ENCODE data around the gene PLXND1.

Gene PLXND1

DNA sequence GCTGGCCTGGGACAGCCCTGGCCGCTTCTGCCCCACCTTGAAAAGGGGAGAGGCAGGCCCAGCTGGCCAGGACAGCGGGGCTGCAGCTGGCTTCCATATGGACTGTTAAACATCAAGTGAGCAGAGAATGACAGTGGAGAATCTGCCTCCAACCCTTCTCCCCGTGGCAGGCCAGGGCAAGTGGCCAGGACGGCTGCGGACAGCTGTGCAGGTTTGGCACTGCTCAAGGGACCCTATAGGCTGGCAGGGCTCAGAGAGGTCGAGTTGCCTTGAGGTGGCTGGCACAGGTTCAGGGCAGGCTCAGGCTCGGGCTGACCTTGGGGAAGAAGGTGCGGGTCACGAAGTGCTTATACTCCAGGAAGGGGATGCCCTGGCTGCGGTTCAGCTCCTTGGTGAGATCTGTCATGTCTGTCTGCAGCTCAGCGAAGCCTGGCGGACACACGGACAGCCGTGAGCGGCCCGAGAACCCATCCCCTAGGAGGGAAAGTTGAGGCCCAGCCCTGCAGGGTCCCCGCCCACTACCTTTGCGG is 39.2 kb downstream of the PLXND1 start:
- H3K4me3 Mint-ChIP-seq, result no peak overlapping the region
- CTCF ChIA-PET, result no interaction called here
- no peaks in the 10 kb centered on the region for H3K9me3 Mint-ChIP-seq
- H3K36me3 Mint-ChIP-seq, result no peaks in the 10 kb centered on the region
- DNase-seq, result no peak
- H3K27me3 Mint-ChIP-seq, result peaks cover 4% of the 10 kb centered on the region
- H3K4me1 Mint-ChIP-seq, result no peaks in the 10 kb centered on the region
- H3K27ac Mint-ChIP-seq, result no peak overlapping the region

DNA sequence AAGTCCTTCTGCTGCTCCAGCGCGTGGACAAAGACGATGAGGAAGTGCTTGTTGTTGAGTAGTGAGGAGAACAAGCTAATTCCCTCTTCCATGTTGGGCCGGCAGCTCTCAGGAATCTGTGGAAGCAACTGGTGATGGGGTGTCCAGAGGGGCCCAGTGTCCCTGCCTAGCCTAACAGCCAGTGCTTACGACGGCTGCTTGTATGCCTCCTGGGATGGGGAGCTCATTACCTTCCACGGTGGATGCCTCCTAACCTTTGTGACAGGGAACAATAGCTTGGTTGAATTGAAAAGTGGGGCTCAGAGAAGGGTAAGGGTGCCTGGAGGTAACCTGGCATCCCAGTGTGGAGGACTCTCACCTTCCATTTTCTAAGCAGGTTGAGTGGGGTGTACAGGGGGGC is 40.6 kb downstream of the PLXND1 start:
- DNase-seq, result no peak
- H3K9me3 Mint-ChIP-seq, result no peaks in the 10 kb centered on the region
- no peaks in the 10 kb centered on the region for H3K36me3 Mint-ChIP-seq
- no peak overlapping the region for H3K27ac Mint-ChIP-seq
- no peak overlapping the region for H3K4me3 Mint-ChIP-seq
- H3K4me1 Mint-ChIP-seq, result no peaks in the 10 kb centered on the region
- peaks cover 4% of the 10 kb centered on the region for H3K27me3 Mint-ChIP-seq
- CTCF ChIA-PET, result no interaction called here

DNA sequence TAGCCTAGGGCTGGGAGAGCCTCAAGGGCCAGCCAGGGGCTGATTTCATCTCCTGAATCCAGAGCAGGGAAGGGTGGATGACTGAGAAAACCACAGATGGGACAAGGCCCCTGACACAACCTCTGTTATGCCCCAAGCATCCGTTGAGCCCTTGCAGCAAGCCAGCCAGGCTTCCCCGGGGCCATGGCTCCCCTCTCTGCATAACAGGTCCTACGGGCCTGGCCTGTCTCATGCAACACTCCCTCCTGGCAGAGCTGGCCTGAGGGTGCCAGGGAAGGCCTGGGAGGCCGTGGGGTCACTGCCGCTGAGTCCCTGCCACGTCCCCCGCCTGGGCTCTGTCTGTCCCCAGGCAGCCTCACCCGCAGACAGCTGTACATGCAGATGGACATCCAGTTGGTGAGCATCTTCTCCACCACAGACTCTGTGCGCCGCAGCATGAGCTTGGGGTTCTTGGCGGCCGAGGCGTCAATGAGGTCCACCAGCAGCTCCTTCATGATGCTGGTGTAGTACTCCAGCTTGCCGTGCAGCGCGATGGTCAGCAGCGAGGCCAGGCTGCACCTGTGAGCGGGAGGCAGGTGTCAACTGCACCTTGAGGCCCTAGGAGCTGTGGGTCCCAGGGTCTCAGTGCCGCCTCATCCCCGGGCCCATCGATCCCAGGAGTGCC is 41.4 kb downstream of the PLXND1 start:
- Mint-ChIP-seq H3K36me3 (no peaks in the 10 kb centered on the region), H3K27me3 (peaks cover 4% of the 10 kb centered on the region), H3K4me1 (no peaks in the 10 kb centered on the region), H3K9me3 (no peaks in the 10 kb centered on the region), H3K27ac (no peak overlapping the region), H3K4me3 (no peak overlapping the region)
- CTCF ChIA-PET, result no interaction called here
- no peak for DNase-seq

DNA sequence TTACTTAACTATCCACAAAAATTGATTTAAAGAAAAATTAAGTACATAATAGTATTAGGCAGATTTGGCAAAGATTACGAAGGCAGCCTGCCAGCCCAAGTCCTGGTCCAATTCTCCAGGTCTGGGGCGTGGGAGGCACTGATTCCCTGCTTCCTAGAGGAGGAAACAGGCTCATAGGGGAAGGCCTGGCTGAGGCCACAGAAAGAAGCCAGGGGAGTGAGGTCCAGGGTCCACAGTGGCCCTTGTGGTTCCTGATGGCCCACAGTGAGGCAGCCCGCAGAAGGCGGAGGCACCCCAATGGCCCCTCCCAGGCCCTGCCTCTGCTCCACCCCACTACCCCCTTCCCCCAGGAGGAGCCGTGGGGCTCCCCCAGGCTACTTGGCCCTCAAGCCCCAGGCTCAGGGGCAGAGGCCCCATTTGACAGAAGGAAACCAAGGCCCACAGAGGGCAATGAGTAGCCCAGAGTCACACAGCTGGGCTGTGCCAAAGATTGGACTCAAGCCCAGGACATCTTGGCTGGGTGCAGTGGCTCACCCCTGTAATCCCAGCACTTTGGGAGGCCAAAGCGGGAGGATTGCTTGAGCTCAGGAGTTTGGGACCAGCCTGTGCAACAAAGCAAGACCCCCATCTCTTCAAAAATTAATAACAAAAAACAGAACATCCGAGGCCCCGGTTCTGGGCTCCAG is 42.5 kb downstream of the PLXND1 start:
- Mint-ChIP-seq H3K4me3 (no peak overlapping the region), H3K36me3 (no peaks in the 10 kb centered on the region), H3K27me3 (peaks cover 7% of the 10 kb centered on the region), H3K9me3 (no peaks in the 10 kb centered on the region), H3K27ac (no peak overlapping the region), H3K4me1 (no peaks in the 10 kb centered on the region)
- no peak for DNase-seq
- CTCF ChIA-PET, result interaction anchor here (0.5 kb wide), 1 partner anchor 18 kb away, joined by 3 read pairs; no protein-coding TSS in a partner anchor

DNA sequence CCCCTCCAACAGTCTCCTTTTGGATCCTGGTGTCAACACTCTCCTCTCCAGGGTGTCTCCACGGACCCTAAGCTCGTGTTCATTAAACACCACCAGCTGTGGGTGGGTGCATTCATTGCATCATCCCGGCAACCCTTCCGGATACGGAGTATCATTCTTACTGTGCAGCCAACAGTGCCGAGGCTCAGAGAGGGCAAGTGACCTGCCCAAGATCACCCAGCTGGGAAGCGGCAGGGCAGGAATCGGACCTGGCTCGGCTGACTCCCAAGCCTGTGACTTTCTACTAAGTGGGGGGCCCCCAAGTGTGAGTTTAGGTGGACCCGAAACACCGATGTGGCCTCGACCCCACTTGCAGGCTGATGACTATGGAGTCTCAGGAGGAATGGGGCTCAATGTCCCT is 43.1 kb downstream of the PLXND1 start:
- no peak overlapping the region for H3K27ac Mint-ChIP-seq
- no peaks in the 10 kb centered on the region for H3K9me3 Mint-ChIP-seq
- no peaks in the 10 kb centered on the region for H3K36me3 Mint-ChIP-seq
- no peak overlapping the region for H3K4me3 Mint-ChIP-seq
- peaks cover 11% of the 10 kb centered on the region for H3K27me3 Mint-ChIP-seq
- peaks cover 1% of the 10 kb centered on the region for H3K4me1 Mint-ChIP-seq
- CTCF ChIA-PET, result interaction anchor here (0.5 kb wide), 1 partner anchor 17 kb away, joined by 3 read pairs; no protein-coding TSS in a partner anchor
- DNase-seq, result no peak

DNA sequence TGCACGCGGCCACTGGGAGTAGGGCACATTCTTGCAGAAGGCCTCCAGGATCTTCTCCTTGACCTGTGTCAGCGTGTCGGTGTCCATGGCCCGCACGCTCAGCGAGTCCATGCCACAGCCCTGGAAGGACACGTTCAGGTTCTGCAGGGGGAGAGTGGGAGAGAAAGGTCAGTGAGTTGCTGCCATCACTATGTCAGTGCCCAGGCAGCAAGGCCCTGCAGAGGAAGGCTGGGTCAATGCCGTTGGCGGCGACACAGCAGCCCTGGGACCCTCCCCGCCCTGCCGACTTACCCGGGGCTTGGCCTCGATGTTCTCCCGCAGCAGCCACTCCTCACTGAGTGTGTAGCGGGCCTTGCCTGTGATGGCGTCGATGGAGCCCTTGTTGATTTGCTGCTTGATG is 43.7 kb downstream of the PLXND1 start:
- Mint-ChIP-seq H3K36me3 (no peaks in the 10 kb centered on the region), H3K27me3 (peaks cover 15% of the 10 kb centered on the region)
- CTCF ChIA-PET, result no interaction called here

DNA sequence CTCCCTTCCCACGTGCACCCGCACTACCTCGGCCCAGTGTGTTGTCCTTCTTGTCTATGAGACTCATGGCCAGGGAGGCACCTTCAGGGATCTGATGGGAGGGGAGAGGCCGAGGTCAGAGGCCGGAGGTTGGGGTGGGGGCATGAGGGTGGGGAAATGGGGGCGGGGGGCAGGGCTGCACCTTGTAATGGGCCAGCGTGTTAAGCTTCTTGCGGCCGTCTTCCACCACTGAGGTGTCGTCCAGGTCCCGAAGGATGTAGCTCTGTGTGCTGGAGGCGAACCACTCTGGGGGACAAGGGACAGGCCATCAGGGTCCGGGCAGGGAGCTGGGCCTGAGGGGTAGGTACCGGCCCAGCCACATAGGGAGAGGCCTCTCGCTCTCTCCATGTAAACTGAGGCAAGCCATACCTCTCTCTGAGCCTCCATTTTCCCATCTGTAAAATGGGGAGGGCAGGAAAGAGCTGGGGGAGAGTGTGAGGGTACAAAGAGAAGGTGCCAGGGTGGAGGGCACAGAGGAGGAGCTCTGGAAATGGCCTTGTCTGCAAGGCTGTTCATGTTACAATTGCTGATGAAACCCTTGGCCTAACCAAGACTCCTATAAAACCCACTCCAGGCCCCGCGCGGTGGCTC is 44.7 kb downstream of the PLXND1 start:
- CTCF ChIA-PET, result no interaction called here

More for the DNA sequence above, 43.7 kb downstream of the PLXND1 start:
- Mint-ChIP-seq H3K9me3 (no peaks in the 10 kb centered on the region), H3K27ac (no peak overlapping the region), H3K4me1 (peaks cover 4% of the 10 kb centered on the region), H3K4me3 (no peak overlapping the region)
- DNase-seq, result no peak

DNA sequence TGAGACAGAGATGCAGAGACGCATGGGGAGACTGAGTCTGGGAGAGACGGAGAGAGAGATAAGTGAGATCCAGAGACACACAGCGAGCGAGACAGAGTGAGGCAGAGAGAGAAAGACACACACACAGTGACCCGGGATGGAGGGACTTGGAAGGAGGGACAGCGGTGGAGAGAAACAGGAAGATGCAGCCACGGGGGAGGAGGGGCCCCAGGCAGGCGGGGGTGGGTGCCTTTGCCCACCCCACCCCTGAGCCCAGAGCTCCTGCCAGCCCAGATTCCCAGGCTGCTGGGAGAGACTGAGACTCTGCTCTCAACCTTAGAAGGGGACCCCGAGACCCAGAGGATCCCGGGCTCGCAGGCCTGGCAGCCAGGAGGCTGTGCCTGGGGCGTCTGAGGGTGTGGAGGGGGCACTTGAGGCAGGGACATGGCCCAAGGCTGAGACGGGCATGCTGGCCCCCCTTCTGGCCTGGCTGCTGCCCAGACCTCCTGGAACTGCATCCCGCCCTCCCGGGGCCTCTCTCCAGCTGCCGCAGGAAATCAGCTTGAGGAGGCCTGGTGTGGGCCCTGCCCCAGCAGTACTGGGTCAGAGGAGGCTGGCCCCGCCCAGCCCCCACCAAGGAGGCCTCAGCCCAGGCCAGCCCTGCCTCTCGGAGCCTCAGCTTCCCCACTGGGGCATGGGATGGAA is 45.4 kb downstream of the PLXND1 start:
- Mint-ChIP-seq H3K27ac (no peak overlapping the region), H3K36me3 (no peaks in the 10 kb centered on the region), H3K27me3 (peaks cover 32% of the 10 kb centered on the region), H3K4me3 (no peak overlapping the region), H3K9me3 (no peaks in the 10 kb centered on the region), H3K4me1 (peaks cover 4% of the 10 kb centered on the region)
- no peak for DNase-seq
- CTCF ChIA-PET, result no interaction called here

More for the DNA sequence above, 44.7 kb downstream of the PLXND1 start:
- DNase-seq, result no peak
- Mint-ChIP-seq H3K4me3 (no peak overlapping the region), H3K27ac (no peak overlapping the region), H3K36me3 (no peaks in the 10 kb centered on the region), H3K4me1 (peaks cover 4% of the 10 kb centered on the region), H3K27me3 (peaks cover 25% of the 10 kb centered on the region), H3K9me3 (no peaks in the 10 kb centered on the region)

DNA sequence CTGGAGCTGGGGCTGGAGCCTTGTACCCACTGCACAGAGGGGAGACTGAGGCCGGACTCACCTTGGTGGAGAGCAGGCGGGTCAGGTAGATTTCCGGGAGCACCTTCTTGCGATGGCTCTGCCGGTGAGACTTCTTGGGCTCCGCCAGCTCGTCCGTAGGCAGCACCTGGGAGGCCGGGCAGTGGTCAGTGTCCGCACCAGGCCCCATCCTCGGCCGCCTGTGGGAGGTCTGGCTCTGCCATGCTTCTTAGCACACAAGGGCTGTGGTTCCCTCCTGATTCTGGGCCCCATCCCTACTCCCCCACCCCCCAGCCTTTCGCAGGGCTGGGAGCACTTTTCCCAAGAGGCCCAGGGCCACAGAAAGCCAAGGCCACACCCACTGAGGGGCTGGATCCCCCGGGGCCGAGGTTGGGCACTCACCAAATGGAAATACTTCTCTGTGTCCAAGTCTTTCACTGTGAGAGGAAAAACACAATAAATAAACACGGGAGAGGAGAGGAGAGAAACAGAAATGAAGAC is 46.1 kb downstream of the PLXND1 start:
- Mint-ChIP-seq H3K27me3 (peaks cover 35% of the 10 kb centered on the region), H3K4me1 (peaks cover 4% of the 10 kb centered on the region), H3K9me3 (no peaks in the 10 kb centered on the region)

DNA sequence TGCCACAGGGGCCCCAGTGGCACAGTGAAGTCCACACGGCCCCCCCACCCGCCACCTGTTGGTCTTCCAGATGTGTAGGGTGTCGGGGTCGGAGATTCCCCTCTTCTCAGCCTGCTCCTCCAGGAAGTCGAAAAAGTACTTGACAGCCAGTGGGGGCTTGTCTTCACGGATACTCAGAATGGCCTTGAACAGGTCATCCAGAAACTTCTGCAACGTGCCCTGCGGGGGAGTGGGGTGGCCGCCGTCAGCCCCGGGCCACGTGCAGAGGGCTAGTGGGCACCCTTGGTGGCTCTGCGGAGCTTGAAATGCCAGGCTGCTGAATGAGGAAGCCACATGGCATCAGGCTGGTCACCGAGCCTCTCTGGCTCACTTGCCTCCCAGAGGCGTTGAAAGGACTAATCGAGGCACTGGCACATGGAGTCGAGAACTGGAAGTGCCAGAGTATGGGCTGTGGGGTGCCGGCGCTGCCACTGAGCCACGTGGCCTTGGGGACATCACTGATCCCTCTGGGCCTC is 46.9 kb downstream of the PLXND1 start:
- no peak overlapping the region for H3K27ac Mint-ChIP-seq

More for the DNA sequence above, 46.1 kb downstream of the PLXND1 start:
- CTCF ChIA-PET, result no interaction called here
- Mint-ChIP-seq H3K4me3 (no peak overlapping the region), H3K36me3 (no peaks in the 10 kb centered on the region), H3K27ac (no peak overlapping the region)
- DNase-seq, result no peak

DNA sequence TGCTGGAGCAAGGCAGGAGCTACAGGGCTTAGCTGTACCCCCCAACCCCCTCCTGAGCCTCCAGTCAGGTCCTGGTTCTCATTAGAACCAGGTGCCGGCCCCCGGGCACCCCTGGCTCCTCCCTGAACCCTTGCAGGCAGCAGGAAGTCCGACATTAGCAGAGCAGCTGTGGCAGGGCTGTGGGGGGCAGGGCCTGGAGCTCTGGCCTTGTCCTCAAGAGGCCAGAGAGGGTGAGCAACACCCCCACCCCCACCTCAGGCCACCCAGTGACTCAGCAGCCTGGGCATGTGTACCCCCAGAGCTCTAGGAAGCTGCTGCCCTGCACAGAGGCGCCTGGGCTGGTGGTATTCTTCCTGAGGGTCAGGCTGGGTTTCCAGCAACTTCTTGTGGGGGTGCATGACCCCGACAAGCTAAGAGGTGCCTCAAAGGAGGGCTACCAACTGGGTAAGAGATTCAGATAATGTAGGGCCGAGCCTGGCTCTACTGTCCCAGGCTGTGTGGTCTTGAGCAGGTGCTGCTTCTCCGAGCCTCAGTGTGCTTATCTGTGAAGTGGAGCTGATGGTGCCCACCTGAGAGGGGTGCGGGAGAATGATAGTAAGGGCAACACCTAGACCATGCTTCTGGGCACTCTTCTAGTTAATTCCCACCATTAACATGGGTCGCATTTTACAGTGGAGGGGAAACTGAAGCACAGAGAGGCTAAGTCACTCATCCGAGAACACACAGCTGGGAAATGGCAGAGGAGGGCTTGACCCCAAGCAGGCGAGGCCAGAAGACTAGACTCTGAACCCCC is 47.5 kb downstream of the PLXND1 start:
- CTCF ChIA-PET, result interaction anchor here (0.8 to 1.8 kb wide), 2 partner anchors 9 to 69 kb away, joined by 3 to 4 read pairs; no protein-coding TSS in a partner anchor
- H3K27me3 Mint-ChIP-seq, result peaks cover 47% of the 10 kb centered on the region
- DNase-seq, result no peak
- H3K36me3 Mint-ChIP-seq, result no peaks in the 10 kb centered on the region
- H3K9me3 Mint-ChIP-seq, result no peaks in the 10 kb centered on the region
- H3K4me1 Mint-ChIP-seq, result peaks cover 5% of the 10 kb centered on the region
- H3K27ac Mint-ChIP-seq, result no peak overlapping the region
- H3K4me3 Mint-ChIP-seq, result no peak overlapping the region

More for the DNA sequence above, 46.9 kb downstream of the PLXND1 start:
- H3K4me1 Mint-ChIP-seq, result peaks cover 4% of the 10 kb centered on the region
- H3K27me3 Mint-ChIP-seq, result peaks cover 42% of the 10 kb centered on the region
- CTCF ChIA-PET, result interaction anchor here (0.8 to 1.8 kb wide), 2 partner anchors 10 to 69 kb away, joined by 3 to 4 read pairs; no protein-coding TSS in a partner anchor
- no peaks in the 10 kb centered on the region for H3K9me3 Mint-ChIP-seq
- no peak overlapping the region for H3K4me3 Mint-ChIP-seq
- H3K36me3 Mint-ChIP-seq, result no peaks in the 10 kb centered on the region
- no peak for DNase-seq

DNA sequence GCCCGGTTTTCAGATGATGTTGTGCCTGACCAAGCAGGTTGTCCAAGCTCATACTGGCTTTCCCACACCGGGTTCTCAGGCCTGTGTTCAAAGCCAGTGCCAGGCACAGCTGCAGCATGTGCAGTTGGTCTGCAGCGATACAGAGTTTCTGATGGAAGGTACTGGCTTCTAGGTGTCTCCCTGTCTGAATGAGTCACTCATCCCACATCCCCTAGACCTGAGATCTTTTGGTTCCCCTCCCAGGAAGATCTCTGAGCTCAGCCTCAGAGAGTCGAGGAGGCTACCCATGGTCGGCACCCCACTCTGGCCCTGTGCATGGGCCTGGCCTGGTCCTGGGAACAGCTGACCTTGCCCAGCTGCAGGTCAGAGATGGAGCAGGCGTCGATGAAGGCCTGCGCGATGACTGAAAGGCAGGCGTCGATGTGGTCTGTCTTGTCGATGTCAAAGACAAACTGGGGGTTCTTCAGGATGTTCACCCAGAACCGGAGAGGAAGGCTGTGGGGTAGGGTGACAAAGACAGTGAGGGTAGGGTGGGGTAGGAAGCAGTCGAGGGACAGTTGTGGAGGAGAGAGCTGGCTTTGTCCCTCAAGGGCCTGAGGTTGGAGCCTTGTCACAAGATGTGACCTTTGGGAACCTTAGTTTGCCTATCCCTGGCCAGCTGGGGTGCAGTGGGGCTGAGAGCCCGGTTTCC is 48.2 kb downstream of the PLXND1 start:
- peaks cover 54% of the 10 kb centered on the region for H3K27me3 Mint-ChIP-seq
- peaks cover 6% of the 10 kb centered on the region for H3K4me1 Mint-ChIP-seq
- CTCF ChIA-PET, result interaction anchor here (0.8 to 1.8 kb wide), 2 partner anchors 8 to 68 kb away, joined by 3 to 4 read pairs; no protein-coding TSS in a partner anchor
- no peak for DNase-seq
- H3K36me3 Mint-ChIP-seq, result no peaks in the 10 kb centered on the region
- no peaks in the 10 kb centered on the region for H3K9me3 Mint-ChIP-seq
- no peak overlapping the region for H3K27ac Mint-ChIP-seq
- H3K4me3 Mint-ChIP-seq, result no peak overlapping the region

DNA sequence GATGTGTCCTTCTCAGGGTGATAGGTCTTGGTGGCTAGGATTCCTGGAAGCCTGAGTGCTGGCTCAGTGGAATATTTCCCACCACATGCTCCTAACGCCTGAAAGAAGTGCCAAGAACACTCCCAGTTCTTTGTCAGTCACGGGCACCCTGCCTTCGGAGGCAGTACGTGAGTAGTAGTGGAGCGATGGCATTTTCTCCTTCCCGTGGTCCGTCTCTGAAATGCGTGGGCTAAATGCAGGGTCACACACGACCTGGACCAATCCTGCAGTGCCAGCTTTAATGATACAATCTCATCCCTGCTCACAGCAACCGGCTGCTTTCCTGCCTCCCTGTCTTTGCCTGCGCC is 49.0 kb downstream of the PLXND1 start:
- CTCF ChIA-PET, result no interaction called here
- no peaks in the 10 kb centered on the region for H3K9me3 Mint-ChIP-seq
- peaks cover 61% of the 10 kb centered on the region for H3K27me3 Mint-ChIP-seq
- H3K27ac Mint-ChIP-seq, result no peak overlapping the region
- H3K4me3 Mint-ChIP-seq, result no peak overlapping the region
- peaks cover 6% of the 10 kb centered on the region for H3K4me1 Mint-ChIP-seq
- no peak for DNase-seq
- H3K36me3 Mint-ChIP-seq, result no peaks in the 10 kb centered on the region
